Smooth muscle cell (in vitro differentiated cells): ENCODE results near the gene OR2AT4. TPM values are rescaled to one million over a fixed set of nuclear protein-coding genes. Genes with fewer than 3 reads are reported as not detected.

Source experiments
- DNase-seq: peaks from one replicate; lab custom pipeline; 2025; ENCODE audit not compliant: unreplicated experiment; lab: John Stamatoyannopoulos, UW
- H2AFZ ChIP-seq: fragments of 200-600 bp; sonication (generic); 2 replicates; pipeline ENCODE4 v1.6.0; 2016; ENCODE audit warnings: antibody characterized with exemption, low read depth, mild to moderate bottlenecking
- H3F3A ChIP-seq: fragments of 200-600 bp; sonication (generic); 2 replicates; pipeline ENCODE4 v1.6.0; 2017; ENCODE audit warnings: antibody characterized with exemption, low read depth
- H3K27ac ChIP-seq: fragments of 200-600 bp; sonication (generic); 2 replicates; pipeline ENCODE4 v1.5.1; 2016; ENCODE audit warnings: low read depth, mild to moderate bottlenecking
- H3K27me3 ChIP-seq: fragments of 200-600 bp; sonication (generic); 2 replicates; pipeline ENCODE4 v1.6.1; 2016; ENCODE audit warnings: low read depth, mild to moderate bottlenecking
- H3K36me3 ChIP-seq: fragments of 200-600 bp; sonication (generic); 2 replicates; pipeline ENCODE4 v1.5.1; 2016; ENCODE audit warnings: low read depth
- H3K4me1 ChIP-seq: fragments of 200-600 bp; sonication (generic); 2 replicates; pipeline ENCODE4 v1.5.1; 2016; ENCODE audit warnings: low read depth
- H3K4me2 ChIP-seq: fragments of 200-600 bp; sonication (generic); 2 replicates; pipeline ENCODE4 v1.6.0; 2016; ENCODE audit warnings: mild to moderate bottlenecking
- H3K4me3 ChIP-seq: fragments of 200-600 bp; sonication (generic); 2 replicates; pipeline ENCODE4 v1.5.1; 2016; ENCODE audit warnings: mild to moderate bottlenecking
- H3K79me2 ChIP-seq: fragments of 200-600 bp; sonication (generic); 2 replicates; pipeline ENCODE4 v1.6.0; 2016; ENCODE audit warnings: low read depth, mild to moderate bottlenecking
- H3K9ac ChIP-seq: fragments of 200-600 bp; sonication (generic); 2 replicates; pipeline ENCODE4 v1.6.0; 2016; ENCODE audit warnings: low read depth
- H3K9me3 ChIP-seq: fragments of 200-600 bp; sonication (generic); replicated peaks from 2 replicates; pipeline ENCODE4 v1.5.1; 2016; ENCODE audit warnings: low read depth
- H4K20me1 ChIP-seq: fragments of 200-600 bp; sonication (generic); 2 replicates; pipeline ENCODE4 v1.6.0; 2016; ENCODE audit warnings: low read depth
- CTCF ChIP-seq: fragments of 200-600 bp; sonication (generic); IDR thresholded peaks from 2 replicates; pipeline ENCODE4 v1.5.1; 2017; ENCODE audit warnings: borderline replicate concordance, mild to moderate bottlenecking, antibody characterized with exemption; ENCODE audit not compliant: insufficient read depth, poor library complexity, severe bottlenecking
- WGBS: methylation state at CpG from one replicate; pipeline ENCODE4 v1.1.7; 2016; ENCODE audit warnings: low lambda C conversion rate; 5-methylcytosine and 5-hydroxymethylcytosine counted together
- polyA plus RNA-seq: library from polyadenylated mRNA; unstranded; fragments of >200 nt; fragmentation: Nextera tagmentation; extraction: Ambion mirVana; gene quantifications from 2 replicates; pipeline ENCODE4 v1.2.1, GENCODE V29; 2016
- total RNA-seq: library from RNA; depleted of rRNA; stranded (reverse); fragments of >200 nt; gene quantifications from 2 replicates; pipeline ENCODE4 v1.2.3, GENCODE V29; 2014

Gene OR2AT4
- total and polyA plus RNA-seq, 2 experiments from 2014 or later: not detected

- Histone ChIP-seq H3K4me1 (no peaks in the 10 kb centered on the region), H4K20me1 (no peaks in the 10 kb centered on the region), H3K4me3 (no peak overlapping the region), H3K9me3 (no peaks in the 10 kb centered on the region), H3K27ac (no peak overlapping the region), H3K79me2 (no peaks in the 10 kb centered on the region), H3K4me2 (no peak overlapping the region), H3K36me3 (no peaks in the 10 kb centered on the region), H3F3A (no peaks in the 10 kb centered on the region), H3K9ac (no peak overlapping the region), H3K27me3 (no peaks in the 10 kb centered on the region), H2AFZ (no peak overlapping the region)
- no peak for DNase-seq
- TF ChIP-seq CTCF: no peak
- WGBS: 94% methylated on average over 4 of the region's 4 CpGs
Measured at GRCh38 chr11:75090671-75091177, 6.0 kb downstream of the OR2AT4 start.

GRCh38 chr11:75087319-75088305 is 9.1 kb downstream of the OR2AT4 start:
- Histone ChIP-seq H3K36me3 (no peaks in the 10 kb centered on the region), H3F3A (no peaks in the 10 kb centered on the region), H3K4me2 (no peak overlapping the region), H4K20me1 (no peaks in the 10 kb centered on the region), H3K4me3 (no peak overlapping the region), H3K27ac (no peak overlapping the region), H3K9ac (no peak overlapping the region), H2AFZ (no peak overlapping the region), H3K9me3 (no peaks in the 10 kb centered on the region), H3K27me3 (no peaks in the 10 kb centered on the region), H3K79me2 (no peaks in the 10 kb centered on the region), H3K4me1 (no peaks in the 10 kb centered on the region)
- 74% methylated on average over 7 of the region's 7 CpGs for WGBS
- no peak for DNase-seq
- TF ChIP-seq CTCF: no peak

GRCh38 chr11:75084883-75085282 is 11.8 kb downstream of the OR2AT4 start:
- H3K4me1 ChIP-seq: no peaks in the 10 kb centered on the region
- no peak for DNase-seq
- H3K9ac ChIP-seq: no peak overlapping the region
- H3K36me3 ChIP-seq: no peaks in the 10 kb centered on the region
- H3K4me3 ChIP-seq: no peak overlapping the region
- H3K27ac ChIP-seq: no peak overlapping the region
- WGBS: 92% methylated on average over 1 of the region's 1 CpG
- no peaks in the 10 kb centered on the region for H3K79me2 ChIP-seq
- TF ChIP-seq CTCF: no peak
- no peaks in the 10 kb centered on the region for H3K9me3 ChIP-seq
- H3F3A ChIP-seq: no peaks in the 10 kb centered on the region
- no peak overlapping the region for H3K4me2 ChIP-seq
- no peaks in the 10 kb centered on the region for H3K27me3 ChIP-seq
- no peak overlapping the region for H2AFZ ChIP-seq
- H4K20me1 ChIP-seq: no peaks in the 10 kb centered on the region
